GM18517 (cell line): ENCODE data around the gene SORD.

ENCODE experiments used
- ATAC-seq: cut with Tn5 transposase; IDR thresholded peaks from one replicate; pipeline ENCODE4 v1.9.1; 2021; ENCODE audit warnings: mild to moderate bottlenecking, moderate library complexity; ENCODE audit not compliant: unreplicated experiment

The SORD gene

DNA sequence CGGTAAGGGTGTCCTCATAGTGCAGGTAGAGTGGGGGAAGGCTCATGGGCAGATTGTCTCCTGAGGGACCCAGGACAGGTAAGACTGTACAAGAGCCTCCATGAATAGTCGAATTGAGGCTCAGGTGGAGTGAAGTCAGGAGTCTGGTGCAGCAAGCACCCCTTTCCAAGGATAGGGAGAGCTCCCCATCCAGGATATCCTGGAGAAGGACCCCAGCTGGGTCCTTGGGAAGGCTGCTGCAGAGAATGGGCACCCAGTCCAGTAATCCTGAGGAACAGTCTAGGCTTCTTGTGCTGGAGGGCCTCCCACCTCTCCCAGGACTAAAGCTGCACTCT is 91.7 kb downstream of the SORD start:
- no peak for ATAC-seq

DNA sequence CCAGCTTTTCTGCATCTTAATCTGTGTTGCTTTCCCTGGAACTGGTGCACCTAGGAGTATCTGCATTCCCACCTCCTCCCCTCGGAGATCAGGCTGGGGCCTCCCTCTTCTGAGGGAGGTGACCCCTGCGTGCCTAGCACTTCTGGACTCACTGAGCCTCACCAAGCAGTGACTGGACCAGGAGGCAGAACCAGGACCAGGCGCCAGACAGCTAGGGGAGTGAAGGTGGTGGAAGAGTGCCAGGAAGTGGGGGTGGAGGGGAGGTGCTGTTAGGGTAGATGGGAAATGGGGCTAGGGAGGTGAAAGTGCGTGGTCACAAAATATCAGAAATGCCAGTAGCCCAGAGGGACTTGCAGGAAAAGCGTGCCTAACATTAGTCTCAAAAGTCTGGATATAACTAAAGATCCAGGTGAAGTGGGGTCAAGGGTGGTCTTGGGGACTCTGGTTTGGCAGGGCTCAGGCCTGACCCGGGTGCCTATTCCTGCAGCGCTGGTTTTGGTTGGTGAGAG is 92.4 kb downstream of the SORD start:
- ATAC-seq: no peak

DNA sequence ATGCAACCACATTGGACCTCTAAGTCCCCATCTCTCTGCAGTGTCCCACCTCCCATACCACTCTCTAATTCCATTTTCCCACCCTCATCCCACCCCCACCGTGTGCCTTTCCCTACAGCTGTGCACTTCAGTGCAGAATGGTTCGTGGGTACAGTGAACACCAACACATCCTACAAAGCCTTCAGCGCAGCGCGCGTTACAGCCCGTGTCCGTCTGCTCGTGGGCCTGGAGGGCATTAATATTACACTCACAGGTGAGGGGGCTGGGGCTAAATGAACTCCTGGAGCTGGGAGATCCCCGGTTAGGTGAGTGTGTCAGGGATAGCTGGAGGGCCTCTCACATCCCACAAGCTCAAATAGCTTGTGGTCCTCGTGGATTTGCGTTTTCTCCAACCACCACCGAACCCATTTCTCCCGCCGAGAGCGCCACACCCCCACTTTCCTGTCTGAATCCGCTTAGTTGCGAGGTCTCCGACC is 93.0 kb downstream of the SORD start:
- ATAC-seq: no peak

DNA sequence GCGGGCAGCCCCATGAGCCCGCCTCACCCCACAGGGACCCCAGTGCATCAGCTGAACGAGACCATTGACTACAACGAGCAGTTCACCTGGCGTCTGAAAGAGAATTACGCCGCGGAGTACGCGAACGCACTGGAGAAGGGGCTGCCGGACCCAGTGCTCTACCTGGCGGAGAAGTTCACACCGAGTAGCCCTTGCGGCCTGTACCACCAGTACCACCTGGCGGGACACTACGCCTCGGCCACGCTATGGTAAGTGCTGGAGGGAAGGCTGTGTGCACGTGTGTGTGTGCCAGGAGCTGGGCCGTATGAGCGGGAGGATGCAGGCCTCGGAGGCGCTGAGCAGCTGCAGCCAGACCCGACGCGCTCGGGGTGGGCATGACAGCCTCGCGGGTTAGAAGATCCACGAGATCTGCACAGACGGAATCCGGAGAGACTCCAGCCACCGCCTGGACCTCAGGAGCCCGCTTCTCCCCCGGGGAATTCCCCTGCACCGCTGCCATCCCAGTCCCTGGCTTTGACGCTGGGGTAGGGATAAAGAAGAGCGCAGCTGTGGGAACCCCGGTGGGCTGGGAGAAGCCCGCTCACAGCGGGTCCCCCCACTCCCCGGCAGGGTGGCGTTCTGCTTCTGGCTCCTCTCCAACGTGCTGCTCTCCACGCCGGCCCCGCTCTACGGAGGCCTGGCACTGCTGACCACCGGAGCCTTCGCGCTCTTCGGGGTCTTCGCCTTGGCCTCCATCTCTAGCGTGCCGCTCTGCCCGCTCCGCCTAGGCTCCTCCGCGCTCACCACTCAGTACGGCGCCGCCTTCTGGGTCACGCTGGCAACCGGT is 93.7 kb downstream of the SORD start:
- ATAC-seq: no peak

DNA sequence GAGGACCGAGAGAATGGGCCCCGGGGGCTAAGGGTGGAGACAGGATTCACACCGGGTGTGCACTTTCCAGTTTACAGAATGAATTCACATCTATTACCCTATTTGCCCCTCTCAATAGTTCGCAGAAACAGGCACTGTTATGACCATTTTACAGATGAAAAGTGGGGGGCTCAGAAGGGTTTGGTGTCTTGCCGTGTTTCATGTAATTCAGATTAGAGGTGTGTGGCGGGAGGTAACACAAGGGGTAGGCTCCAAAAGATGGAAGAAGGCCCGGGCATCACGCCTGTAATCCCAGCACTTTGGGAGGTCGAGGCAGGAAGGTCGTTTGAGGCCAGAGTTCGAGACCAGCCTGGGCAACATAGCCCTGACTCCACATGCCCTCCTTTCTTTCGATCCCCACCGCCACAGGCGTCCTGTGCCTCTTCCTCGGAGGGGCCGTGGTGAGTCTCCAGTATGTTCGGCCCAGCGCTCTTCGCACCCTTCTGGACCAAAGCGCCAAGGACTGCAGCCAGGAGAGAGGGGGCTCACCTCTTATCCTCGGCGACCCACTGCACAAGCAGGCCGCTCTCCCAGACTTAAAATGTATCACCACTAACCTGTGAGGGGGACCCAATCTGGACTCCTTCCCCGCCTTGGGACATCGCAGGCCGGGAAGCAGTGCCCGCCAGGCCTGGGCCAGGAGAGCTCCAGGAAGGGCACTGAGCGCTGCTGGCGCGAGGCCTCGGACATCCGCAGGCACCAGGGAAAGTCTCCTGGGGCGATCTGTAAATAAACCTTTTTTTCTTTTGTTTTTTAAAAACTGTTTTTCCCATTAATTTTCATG is 94.5 kb downstream of the SORD start:
- ATAC-seq: peak; percentile 21

DNA sequence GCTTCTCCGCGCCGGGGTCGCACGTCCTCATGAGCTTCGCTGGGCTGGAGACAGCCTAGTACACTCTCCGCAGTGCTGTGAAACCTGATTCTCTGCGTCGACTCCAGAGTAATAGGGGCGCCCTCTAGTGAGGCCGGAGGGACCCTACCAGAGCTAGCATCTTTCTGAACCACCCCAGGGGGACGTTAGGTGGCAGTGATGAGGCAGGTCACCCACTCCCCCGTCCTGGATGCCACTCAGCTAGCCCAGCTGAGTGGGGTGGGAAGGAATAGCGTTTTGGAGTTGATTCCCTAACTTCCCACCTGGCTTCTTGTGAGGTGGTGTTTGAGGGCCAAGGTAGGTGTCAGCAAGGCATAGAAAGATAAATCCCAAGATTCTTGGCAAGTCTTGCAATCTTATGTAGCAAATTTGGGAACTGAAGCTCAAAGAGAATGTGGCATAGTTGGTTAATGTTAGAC is 95.2 kb downstream of the SORD start:
- peak; percentile 91 for ATAC-seq

DNA sequence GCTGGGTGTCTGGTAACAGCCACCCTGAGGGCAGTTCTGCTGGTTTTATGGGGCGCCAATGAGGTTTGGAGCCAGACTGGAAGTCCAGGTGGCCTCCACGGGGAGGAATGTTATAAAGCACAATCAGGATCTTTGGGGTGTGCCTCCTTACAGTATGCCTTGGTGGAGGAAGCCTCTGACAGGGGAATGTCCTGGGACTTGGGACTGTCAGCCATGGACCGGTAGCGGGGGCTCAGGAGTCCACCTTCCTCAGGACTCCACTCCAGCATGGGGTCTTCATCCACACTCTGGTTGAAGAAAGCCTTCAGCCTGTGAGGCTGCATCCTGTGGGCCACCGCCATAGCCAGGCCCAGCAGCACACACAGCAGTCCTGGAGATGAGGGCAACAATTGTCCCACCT is 96.0 kb downstream of the SORD start:
- no peak for ATAC-seq

DNA sequence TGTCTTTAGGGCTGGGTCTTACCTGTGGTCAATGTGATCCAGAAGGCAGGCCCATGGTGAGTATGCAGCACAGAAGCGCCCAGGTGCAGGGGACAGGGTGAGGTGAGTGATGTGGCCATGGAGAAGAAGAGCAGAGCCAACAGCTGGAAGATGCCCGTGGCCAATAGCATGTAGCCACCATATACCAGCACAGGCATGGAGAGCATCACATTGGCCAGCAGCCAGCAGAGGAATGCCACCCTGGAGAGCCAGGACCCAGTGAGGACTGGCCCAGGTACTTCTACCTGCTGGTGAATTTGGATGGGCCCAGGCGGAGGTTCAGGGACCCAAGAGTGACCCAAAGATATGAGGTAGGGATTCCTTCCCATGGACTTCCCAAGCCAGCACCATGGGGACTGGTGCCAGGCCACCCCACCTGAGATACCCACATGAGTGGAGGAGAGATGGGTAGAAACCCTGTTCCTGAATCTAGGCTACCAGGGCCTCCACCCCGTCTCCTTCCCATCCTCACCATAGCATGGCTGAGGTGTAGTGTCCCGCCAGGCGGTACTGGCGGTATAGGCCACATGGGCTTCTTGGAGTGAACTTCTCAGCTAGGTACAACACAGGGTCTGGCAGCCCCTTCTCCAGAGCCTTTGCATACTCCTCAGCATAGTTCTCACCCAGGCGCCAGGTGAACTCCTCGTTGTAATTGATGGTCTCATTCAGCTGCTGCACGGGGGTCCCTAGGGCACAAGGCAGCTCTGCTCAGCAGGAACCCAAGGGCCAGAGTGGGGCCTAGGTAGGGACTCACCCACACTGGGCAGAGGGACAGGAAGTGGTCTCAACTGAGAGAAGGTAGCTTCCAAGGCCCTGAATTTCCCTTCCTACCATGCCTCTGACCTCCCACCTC is 97.3 kb downstream of the SORD start:
- no peak for ATAC-seq

DNA sequence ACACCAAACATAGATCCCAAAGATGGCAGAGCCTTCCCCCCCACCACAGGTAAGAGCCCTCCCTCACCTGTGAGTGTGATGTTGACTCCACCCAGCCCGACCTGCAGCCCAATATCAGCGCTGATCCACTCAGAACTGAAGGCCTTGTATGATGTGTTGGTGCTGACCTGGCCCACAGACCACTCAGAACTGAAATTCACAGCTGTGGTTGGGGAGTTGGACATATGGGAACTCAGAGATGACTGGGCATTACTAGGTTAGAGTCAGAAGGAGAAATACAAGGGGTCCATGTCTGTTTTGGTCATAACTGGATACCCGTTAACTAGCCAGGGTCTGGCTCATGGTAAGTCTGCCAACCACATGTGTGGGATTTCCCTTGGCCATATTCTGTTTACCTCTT is 98.0 kb downstream of the SORD start:
- ATAC-seq: no peak

DNA sequence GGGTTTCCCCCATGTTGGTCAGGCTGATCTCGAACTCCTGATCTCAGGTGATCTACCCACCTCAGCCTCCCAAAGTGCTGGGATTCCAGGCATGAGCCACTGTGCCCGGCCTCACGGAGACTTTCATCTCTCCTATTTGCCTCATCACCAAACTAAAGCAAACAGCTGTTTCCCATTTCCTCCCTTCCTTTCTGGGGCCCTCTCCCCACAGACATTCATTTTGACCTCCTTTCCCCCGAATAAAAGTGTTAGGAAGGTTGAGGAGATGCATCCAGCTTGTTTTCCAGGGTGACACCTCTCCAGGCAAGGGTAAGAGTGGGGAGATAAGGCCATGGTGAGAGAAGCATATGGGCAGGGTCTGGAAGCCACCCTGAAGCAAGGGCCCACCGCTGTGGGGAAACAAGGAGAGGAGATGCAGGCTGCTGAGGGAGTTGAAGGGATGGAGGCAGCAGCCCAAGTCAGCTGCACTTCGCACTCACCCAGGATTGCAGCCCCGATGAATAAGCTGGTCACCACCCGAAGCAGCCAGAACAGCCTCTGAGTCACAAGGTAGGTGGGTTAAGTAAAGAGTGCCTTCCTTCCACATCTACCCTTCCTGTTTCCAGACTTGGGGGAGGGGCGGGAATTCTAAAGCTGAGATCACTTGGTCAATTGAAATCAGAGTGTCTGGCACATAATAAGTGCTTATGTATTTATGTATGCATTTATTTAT is 98.9 kb downstream of the SORD start:
- no peak for ATAC-seq

DNA sequence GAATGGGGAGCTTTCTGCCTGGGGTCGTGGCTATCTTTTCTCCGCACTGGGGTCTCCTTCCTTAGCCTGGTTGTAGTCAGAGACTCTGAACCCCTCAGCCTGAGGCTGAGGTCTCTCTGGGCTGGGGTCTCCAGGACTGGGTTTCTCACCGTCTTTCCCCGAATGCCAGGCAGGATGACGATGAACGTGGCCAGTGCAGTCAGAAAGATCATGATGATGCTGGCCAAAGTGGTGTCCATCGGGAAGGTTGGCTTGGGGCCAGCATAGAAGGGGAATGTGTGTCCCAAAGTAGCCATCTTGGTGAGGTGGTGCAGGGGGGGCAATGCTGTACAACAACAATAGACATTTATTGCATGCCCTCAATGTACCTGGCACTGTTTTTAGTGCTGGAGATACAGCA is 99.7 kb downstream of the SORD start:
- no peak for ATAC-seq

DNA sequence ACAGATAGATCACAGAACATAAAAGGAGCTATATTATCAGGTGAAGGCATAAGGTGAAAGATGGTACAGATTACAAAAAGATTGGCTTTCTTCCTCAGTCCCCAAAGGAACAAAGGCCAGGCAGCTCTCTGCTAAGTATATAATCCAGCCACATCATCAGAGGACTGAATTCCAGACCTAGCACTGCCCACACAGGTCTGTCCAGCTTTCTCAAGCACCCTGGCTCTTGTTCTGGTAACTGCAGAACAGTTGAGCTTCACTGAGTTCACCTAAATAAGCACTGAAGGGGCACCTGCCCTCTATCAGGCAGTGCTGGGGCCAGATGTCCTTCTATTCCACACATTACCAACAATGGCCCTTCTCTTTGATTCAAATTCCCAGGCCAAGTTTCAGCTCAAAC is 100.4 kb downstream of the SORD start:
- ATAC-seq: no peak

DNA sequence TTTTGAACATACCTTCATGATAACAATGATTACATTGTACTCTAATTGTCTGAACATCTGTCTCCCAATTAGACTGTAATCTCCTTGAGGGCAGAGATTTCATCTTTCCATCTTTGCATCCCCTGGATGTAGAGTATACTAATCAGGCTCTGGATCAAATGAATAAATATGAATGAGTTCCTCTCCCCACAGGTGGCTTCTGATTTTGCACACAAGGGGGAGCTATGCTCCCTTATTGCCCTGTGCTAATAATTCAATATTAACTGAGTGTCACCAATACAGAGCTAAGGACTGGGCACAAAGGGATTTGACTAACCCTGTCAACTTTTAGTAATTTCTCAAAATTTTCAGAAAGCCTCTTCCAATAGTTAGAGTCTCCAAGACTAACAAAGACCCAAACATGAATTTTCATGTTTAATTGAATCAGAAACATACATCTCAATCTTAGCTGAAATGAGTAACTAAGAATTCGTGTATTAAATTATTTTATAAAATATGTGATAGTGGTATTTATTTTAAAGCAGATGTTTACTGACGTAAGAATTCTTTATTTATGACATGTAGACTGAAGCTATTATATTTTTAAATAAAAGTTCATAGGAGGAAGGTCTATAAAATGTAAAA is 103.7 kb downstream of the SORD start:
- ATAC-seq: no peak
